Ovary (tissue), 3 donors: ENCODE data around the gene BRD7.

Experiments used
- CTCF ChIP-seq, 3 donors: fragments of 450-650 bp in 2 of 3; fragments of 200-600 bp in 1 of 3; IDR thresholded peaks; one replicate each; pipeline versions ENCODE4 v1.5.1 to v1.8.0; 2016 to 2022; ENCODE audit warnings: antibody characterized with exemption in 3 of 3, mild to moderate bottlenecking in 1 of 3
- POLR2A ChIP-seq: fragments of 450-650 bp; IDR thresholded peaks from one replicate; pipeline ENCODE4 v1.6.1; 2017; ENCODE audit warnings: antibody characterized with exemption, mild to moderate bottlenecking, moderate library complexity
- donor health status: DM: no; HTN: no; CAD: no.

- no peak for TF ChIP-seq CTCF (IDR thresholded peaks at IDR 0.05)
- TF ChIP-seq POLR2A: no peak
Measured at GRCh38 chr16:50272687-50273381, 96.0 kb downstream of the BRD7 start.
